ENCODE results near the gene SNTB2. TPM values are rescaled to one million over a fixed set of nuclear protein-coding genes. Genes with fewer than 3 reads are reported as not detected.

The SNTB2 gene
- total RNA-seq, 1 experiment from 2014 or later: 20.2 TPM

DNA sequence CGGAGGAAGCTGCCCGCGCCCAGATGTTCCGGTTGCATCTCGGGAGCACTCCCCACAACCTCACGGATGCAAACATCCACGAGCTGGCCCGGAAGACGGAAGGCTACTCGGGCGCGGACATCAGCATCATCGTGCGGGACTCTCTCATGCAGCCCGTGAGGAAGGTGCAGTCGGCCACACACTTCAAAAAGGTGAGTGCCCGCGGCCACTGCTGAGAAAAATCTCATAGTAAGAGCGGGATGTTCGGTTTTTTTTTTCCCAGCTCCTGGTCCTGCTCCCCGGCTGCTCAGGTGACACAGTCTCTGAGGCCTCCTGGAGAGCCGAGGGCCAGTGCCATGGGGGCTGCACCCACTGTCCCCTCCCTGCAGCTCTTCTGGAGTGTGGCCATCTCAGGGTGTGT lies 134.1 kb downstream of the SNTB2 start:
- H4K91ac ChIP-seq (ENCODE audit: insufficient read length, low read depth, low read length): no peak overlapping the region
- Mint-ChIP-seq H3K27ac (peak overlapping the region in 2 of 3 experiments; percentile 70 to 71; a peak in 2 of 7 replicates), H3K4me3 (no peak overlapping the region; a peak in 1 of 5 replicates), H3K27me3 (ENCODE audit: low read depth) (no peaks in the 10 kb centered on the region), H3K9me3 (no peaks in the 10 kb centered on the region), H3K36me3 (ENCODE audit: insufficient read depth in 1 of 3, low read depth in 3 of 3) (peaks cover 46 to 92% (median 86%) of the 10 kb centered on the region in 3 experiments), H3K4me1 (0 out of 4 replicates have a peak, but pooled peaks cover 0 to 4% of the 10 kb centered on the region in 2 experiments)
- H3K27ac ChIP-seq (ENCODE audit: insufficient read length, low read depth, low read length): no peak overlapping the region
- no peak overlapping the region for H2BK120ac ChIP-seq (ENCODE audit: low read depth, low read length, poor library complexity, severe bottlenecking)
- no peaks in the 10 kb centered on the region for H3K9me3 ChIP-seq (ENCODE audit: control insufficient read depth, low read depth, low read length)
- no peak for DNase-seq
- no peaks in the 10 kb centered on the region for H3K79me2 ChIP-seq (ENCODE audit: insufficient read depth, low read length)
- no peak overlapping the region for H4K5ac ChIP-seq (ENCODE audit: insufficient read length, low read depth, low read length)
- no peak overlapping the region for H3K4ac ChIP-seq (ENCODE audit: low read depth, low read length)
- no peak overlapping the region for H3K56ac ChIP-seq (ENCODE audit: insufficient read length, low read depth, low read length)
- no peak overlapping the region for H2BK20ac ChIP-seq (ENCODE audit: low read depth, low read length, poor library complexity, severe bottlenecking)
- TF ChIP-seq, protein P1, sequence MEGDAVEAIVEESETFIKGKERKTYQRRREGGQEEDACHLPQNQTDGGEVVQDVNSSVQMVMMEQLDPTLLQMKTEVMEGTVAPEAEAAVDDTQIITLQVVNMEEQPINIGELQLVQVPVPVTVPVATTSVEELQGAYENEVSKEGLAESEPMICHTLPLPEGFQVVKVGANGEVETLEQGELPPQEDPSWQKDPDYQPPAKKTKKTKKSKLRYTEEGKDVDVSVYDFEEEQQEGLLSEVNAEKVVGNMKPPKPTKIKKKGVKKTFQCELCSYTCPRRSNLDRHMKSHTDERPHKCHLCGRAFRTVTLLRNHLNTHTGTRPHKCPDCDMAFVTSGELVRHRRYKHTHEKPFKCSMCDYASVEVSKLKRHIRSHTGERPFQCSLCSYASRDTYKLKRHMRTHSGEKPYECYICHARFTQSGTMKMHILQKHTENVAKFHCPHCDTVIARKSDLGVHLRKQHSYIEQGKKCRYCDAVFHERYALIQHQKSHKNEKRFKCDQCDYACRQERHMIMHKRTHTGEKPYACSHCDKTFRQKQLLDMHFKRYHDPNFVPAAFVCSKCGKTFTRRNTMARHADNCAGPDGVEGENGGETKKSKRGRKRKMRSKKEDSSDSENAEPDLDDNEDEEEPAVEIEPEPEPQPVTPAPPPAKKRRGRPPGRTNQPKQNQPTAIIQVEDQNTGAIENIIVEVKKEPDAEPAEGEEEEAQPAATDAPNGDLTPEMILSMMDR (conservative IDR thresholded peaks at IDR 0.05): no peak
- H3K9ac ChIP-seq (ENCODE audit: extremely low read depth, insufficient read length, low read length): no peak overlapping the region
- no peak overlapping the region for H4K8ac ChIP-seq (replicated peaks; ENCODE audit: insufficient read length, low read depth, low read length)
- H3K14ac ChIP-seq (ENCODE audit: insufficient read depth, low read length): no peak overlapping the region
- H2AK5ac ChIP-seq (ENCODE audit: insufficient read length, low read length): no peak overlapping the region
- no CpG with 5 or more reads among the region's 22 CpGs for WGBS (ENCODE audit: extremely low coverage, insufficient read length, low lambda C conversion rate)
- H3K18ac ChIP-seq (ENCODE audit: insufficient read length, low read depth, low read length): no peak overlapping the region
- H2BK5ac ChIP-seq (ENCODE audit: insufficient read length, low read length): no peak overlapping the region
- no peak overlapping the region for H3K4me2 ChIP-seq (ENCODE audit: insufficient read depth, insufficient read length, low read length)
- H3K79me1 ChIP-seq (ENCODE audit: insufficient read depth, low read depth, low read length, poor library complexity, severe bottlenecking): no peaks in the 10 kb centered on the region
- H3K27me3 ChIP-seq (ENCODE audit: insufficient read depth, low read length): no peaks in the 10 kb centered on the region
- no peak overlapping the region for H2BK12ac ChIP-seq (ENCODE audit: insufficient read length, low read depth, low read length)
- H4K20me1 ChIP-seq (ENCODE audit: control insufficient read depth, insufficient read depth, insufficient read length): no peaks in the 10 kb centered on the region
- no peak overlapping the region for H3T11ph ChIP-seq (ENCODE audit: low read length)
- no peak overlapping the region for H2BK15ac ChIP-seq (ENCODE audit: low read depth, low read length)
- H3K23ac ChIP-seq (ENCODE audit: insufficient read length, low read depth, low read length): no peak overlapping the region
- H3K4me1 ChIP-seq (ENCODE audit: insufficient read depth, low read length): no peaks in the 10 kb centered on the region
- no peaks in the 10 kb centered on the region for H3K23me2 ChIP-seq (ENCODE audit: insufficient read length, low read depth, low read length, poor library complexity, severe bottlenecking)
- H2AFZ ChIP-seq (ENCODE audit: low read length): no peak overlapping the region
